GM10266 (cell line): Measurements from ENCODE around the gene B3GALT4.
"Not testable (repeated sequence)": the region's sequence is repeated elsewhere in the genome, so short reads cannot be mapped to it uniquely, and the experiment has no call there.

Experiments
- DNase-seq: peaks from one replicate; pipeline ENCODE4 v3.0.0; 2012; ENCODE audit errors: extremely low spot score
- TF ChIP-seq, protein P1 (sequence below): IDR thresholded peaks from 2 replicates; pipeline ENCODE4 v1.5.1; 2012; ENCODE audit warnings: mild to moderate bottlenecking, low read depth; ENCODE audit not compliant: control insufficient read depth, insufficient read depth; ENCODE audit errors: missing control alignments

The B3GALT4 gene

DNA sequence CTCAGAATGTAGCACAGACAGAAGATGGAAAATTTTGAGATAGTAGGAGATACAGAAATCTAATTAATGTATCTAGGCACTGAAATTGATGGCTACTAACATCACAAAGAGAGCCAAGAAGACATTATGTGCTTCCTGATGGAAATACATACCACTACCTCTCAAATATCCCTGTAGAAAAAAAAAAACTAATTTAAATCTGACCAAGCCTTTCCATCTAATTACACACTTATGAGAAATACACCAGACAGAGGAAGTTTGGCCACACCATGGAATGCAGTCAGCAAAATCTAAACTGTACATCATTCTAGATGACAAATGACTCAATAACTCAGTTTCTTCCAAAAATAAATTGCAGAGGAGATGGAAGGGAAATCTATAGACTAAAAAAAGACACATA is 24.2 kb upstream of the B3GALT4 start:
- TF ChIP-seq, protein P1, sequence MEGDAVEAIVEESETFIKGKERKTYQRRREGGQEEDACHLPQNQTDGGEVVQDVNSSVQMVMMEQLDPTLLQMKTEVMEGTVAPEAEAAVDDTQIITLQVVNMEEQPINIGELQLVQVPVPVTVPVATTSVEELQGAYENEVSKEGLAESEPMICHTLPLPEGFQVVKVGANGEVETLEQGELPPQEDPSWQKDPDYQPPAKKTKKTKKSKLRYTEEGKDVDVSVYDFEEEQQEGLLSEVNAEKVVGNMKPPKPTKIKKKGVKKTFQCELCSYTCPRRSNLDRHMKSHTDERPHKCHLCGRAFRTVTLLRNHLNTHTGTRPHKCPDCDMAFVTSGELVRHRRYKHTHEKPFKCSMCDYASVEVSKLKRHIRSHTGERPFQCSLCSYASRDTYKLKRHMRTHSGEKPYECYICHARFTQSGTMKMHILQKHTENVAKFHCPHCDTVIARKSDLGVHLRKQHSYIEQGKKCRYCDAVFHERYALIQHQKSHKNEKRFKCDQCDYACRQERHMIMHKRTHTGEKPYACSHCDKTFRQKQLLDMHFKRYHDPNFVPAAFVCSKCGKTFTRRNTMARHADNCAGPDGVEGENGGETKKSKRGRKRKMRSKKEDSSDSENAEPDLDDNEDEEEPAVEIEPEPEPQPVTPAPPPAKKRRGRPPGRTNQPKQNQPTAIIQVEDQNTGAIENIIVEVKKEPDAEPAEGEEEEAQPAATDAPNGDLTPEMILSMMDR = no peak
- DNase-seq = no peak

DNA sequence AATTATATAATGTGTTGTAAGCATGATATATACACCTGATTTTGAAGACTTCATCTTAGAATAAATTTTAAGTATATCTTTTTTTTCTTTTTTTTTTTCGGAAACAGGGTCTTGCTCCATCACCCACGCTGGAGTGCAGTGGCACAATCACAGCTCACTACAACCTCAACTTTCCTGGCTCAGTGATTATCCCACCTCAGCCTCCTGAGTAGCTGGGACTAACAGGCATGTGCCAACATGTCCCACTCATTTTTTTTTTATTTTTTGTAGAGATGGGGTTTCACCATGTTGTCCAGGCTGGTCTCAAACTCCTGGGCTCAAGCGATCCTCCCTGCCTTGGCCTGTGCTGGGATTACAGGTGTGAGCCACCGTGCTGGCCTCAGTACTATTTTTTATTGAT is 22.3 kb upstream of the B3GALT4 start:
- no peak for DNase-seq
- TF ChIP-seq, protein P1 = no peak

DNA sequence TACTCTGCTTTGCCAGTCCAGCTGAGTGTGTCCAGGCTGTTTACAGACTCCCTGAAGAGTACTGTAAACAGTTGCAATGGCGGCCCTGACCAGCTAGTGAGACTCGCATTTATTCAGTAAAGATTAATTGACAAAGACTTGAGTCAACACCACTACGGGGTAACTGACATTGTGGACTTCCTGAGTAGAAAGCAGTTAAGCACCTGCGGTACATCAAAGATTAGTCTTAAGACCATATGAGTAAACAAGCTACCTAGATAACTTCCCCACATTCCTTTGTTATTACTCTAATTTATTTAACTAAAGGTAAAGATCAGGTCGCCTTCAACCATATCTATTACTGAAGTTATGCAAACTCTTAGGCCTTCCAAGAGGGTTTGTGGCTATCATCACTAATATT is 17.9 kb upstream of the B3GALT4 start:
- no peak for DNase-seq
- TF ChIP-seq, protein P1 = no peak

DNA sequence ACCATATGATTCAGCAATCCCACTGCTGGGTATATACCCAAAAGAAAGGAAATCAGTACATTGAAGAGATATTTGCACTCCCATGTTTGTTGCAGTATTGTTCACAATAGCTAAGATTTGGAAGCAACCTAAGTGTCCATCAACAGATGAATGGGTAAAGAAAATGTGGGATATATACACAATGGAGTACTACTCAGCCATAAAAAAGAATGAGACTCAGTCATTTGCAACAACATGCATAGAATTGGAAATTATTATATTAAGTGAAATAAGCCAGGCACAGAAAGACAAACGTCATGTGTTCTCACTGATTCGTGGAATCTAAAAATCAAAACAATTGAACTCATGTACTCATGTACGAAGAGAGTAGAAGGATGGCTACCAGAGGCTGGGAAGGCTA is 14.4 kb upstream of the B3GALT4 start:
- DNase-seq = not testable (repeated sequence)

DNA sequence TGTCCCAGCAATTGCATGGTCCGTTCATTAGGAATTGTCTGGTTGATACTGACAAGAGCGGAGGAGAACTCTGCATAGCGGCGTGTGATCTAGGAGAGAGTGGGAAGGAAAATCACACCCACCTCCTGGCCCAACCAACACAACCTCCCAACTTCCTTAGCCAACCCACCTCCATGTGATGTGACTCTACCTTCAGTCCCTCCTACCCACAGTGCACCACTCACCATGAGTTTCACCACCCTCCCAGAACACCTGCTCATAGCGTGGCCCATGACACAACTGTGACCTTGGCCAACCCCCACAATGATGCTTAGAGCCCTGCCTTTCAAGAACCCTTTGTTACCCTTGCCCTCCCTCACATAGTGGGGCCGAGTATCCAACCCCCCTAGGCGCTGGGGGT is 12.9 kb upstream of the B3GALT4 start:
- no peak for DNase-seq
- TF ChIP-seq, protein P1 = no peak

DNA sequence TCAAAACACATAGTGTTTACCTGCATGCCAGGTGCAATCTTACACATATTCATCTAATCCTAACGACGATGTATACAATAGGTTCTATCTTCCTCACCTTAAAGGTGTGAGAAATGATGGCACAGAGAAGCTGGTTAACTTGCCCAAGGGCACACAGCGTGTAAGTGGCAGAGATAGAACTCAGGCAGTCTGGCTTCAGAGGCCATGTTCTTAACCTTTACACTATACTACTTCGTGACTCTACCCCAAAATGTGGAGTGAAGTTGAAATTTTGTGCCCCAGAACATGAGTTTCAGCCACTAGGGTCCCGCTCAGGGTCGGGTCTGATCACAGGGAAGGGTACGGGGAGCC is 5.8 kb upstream of the B3GALT4 start:
- TF ChIP-seq, protein P1 = no peak
- DNase-seq = no peak

DNA sequence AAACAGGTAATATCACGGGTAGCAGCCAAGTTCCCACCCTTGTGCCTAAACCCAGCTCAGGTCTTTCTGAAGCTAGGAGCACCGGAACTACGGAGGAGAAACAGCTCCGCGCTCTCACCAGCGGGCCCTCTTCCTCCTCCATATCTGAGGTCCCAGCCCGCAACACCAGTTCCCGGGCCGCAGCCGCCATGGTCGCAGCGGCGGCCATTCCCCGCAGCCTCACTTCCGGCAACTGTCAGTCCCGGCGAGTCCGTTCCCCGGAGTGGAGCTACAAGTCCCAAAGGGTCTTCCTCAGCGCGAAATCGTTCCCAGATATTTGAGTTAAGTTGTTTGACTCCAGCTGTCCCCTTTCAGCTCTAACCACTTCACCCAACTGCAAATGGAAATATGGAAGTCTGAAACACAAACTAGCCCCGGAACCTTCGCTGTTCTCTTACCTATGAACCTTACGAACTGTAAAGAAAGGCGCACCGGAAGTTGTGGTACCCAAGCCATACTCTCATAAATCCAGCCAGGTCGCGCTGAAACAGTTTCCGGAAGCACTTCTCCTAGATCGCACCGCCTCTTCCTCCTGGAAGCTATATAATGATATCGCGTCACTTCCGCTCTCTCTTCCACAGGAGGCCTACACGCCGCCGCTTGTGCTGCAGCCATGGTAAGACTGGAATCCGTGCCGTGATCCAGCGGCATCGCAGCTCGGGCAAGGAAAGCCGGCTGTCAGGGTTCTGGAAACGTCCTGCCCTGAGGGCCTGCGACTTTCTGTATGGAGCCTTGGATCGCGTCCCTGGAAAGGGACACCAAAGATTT is 5.3 kb upstream of the B3GALT4 start, which contains the start of the genes RPS18 and VPS52:
Gene RPS18 (plus strand): TSS at position 608 of the 807 bp plus-strand sequence. CDS start 45 bp downstream, at position 653.
Gene VPS52 (minus strand): TSS at position 409 of the 807 bp plus-strand sequence. CDS start 201 bp downstream, at position 208.
- TF ChIP-seq, protein P1 = no peak
- DNase-seq = peak; percentile 93
